Mesothelial cell of epicardium (in vitro differentiated cells): ENCODE data around the gene CCDC61. TPM values are rescaled to one million over a fixed set of nuclear protein-coding genes. Genes with fewer than 3 reads are reported as not detected.

ENCODE experiments used
- DNase-seq, 2 experiments: peaks; one replicate each; pipeline ENCODE4 v3.0.0; 2021; ENCODE audit warnings: low spot score in 2 of 2; ENCODE audit not compliant: unreplicated experiment in 2 of 2
- H3K27ac Mint-ChIP-seq: 2 replicates; pipeline ENCODE4 v1.8.0; 2021; ENCODE audit warnings: mixed read lengths
- H3K27me3 Mint-ChIP-seq: 2 replicates; pipeline ENCODE4 v1.8.0; 2021; ENCODE audit warnings: low read depth, mixed read lengths
- H3K36me3 Mint-ChIP-seq: 2 replicates; pipeline ENCODE4 v1.8.0; 2021; ENCODE audit warnings: mixed read lengths
- H3K4me1 Mint-ChIP-seq: 2 replicates; pipeline ENCODE4 v1.8.0; 2021; ENCODE audit warnings: mixed read lengths
- H3K4me3 Mint-ChIP-seq: 2 replicates; pipeline ENCODE4 v1.8.0; 2021; ENCODE audit warnings: mild to moderate bottlenecking, moderate library complexity, mixed read lengths
- H3K9me3 Mint-ChIP-seq: 2 replicates; pipeline ENCODE4 v1.8.0; 2021; ENCODE audit warnings: mixed read lengths
- total RNA-seq: library from RNA; stranded (reverse); gene quantifications from 3 replicates; pipeline ENCODE4 v1.2.1, GENCODE V29; 2021
- TF ChIP-seq, protein P1 (sequence below): fragments of 200-600 bp; sonication (generic); IDR thresholded peaks from one replicate; pipeline ENCODE4 v1.5.0; 2021; ENCODE audit warnings: antibody characterized with exemption; ENCODE audit not compliant: unreplicated experiment

CCDC61 gene
- total RNA-seq, 1 donor from 2014 or later = 22.3 TPM

GRCh38 chr19:46014534-46014933 lies 19.3 kb downstream of the CCDC61 start:
- no peak overlapping the region for H3K27ac Mint-ChIP-seq
- H3K27me3 Mint-ChIP-seq = peaks cover 36% of the 10 kb centered on the region
- peak overlapping the region; percentile 71 for H3K4me3 Mint-ChIP-seq
- DNase-seq = no peak
- TF ChIP-seq, protein P1, sequence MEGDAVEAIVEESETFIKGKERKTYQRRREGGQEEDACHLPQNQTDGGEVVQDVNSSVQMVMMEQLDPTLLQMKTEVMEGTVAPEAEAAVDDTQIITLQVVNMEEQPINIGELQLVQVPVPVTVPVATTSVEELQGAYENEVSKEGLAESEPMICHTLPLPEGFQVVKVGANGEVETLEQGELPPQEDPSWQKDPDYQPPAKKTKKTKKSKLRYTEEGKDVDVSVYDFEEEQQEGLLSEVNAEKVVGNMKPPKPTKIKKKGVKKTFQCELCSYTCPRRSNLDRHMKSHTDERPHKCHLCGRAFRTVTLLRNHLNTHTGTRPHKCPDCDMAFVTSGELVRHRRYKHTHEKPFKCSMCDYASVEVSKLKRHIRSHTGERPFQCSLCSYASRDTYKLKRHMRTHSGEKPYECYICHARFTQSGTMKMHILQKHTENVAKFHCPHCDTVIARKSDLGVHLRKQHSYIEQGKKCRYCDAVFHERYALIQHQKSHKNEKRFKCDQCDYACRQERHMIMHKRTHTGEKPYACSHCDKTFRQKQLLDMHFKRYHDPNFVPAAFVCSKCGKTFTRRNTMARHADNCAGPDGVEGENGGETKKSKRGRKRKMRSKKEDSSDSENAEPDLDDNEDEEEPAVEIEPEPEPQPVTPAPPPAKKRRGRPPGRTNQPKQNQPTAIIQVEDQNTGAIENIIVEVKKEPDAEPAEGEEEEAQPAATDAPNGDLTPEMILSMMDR = no peak
- no peaks in the 10 kb centered on the region for H3K9me3 Mint-ChIP-seq
- peaks cover 19% of the 10 kb centered on the region for H3K4me1 Mint-ChIP-seq
- no peaks in the 10 kb centered on the region for H3K36me3 Mint-ChIP-seq

GRCh38 chr19:46014941-46015686 lies 19.8 kb downstream of the CCDC61 start:
- Mint-ChIP-seq H3K27ac (no peak overlapping the region), H3K4me3 (peak overlapping the region; percentile 71), H3K36me3 (no peaks in the 10 kb centered on the region), H3K4me1 (peaks cover 17% of the 10 kb centered on the region), H3K9me3 (no peaks in the 10 kb centered on the region), H3K27me3 (peaks cover 36% of the 10 kb centered on the region)
- TF ChIP-seq, protein P1 = no peak
- DNase-seq = peak in 1 of 2 experiments; percentile 64

DNA sequence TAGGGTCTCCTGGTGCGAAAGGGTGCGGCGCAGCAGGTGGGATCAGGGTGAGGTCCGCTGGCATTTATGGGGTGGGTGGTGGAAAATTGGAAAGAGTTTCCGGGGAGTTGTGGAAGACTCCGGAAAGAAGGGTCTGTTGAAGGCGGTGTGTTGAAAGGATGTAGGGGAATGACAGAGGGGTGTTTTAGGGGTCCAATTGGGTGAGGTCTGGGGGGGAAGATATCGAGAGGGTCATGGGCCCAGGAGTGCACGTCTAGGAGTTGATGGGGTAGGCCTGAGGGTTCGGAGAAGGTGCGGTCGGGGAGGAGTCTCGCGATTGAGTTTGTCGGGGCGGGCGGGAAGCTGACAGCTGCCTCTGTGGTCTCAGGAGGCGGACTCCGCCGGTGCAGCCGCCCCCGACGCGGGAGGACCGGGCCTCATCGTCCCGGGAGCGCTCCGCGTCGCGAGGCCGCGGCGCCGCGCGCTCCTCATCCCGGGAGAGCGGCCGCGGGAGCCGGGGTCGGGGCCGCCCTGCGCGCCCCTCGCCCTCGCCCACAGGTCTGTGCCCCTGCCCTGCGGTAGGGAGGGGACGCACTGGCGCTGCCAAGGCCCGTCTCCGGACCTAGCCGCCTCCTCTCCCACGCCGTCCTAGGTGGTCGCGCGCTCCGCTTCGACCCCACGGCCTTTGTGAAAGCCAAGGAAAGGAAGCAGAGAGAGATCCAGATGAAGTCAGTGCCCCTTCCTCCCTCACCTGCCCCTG lies 20.6 kb downstream of the CCDC61 start:
- Mint-ChIP-seq H3K9me3 (no peaks in the 10 kb centered on the region), H3K27ac (no peak overlapping the region), H3K36me3 (no peaks in the 10 kb centered on the region), H3K4me1 (peaks cover 17% of the 10 kb centered on the region), H3K27me3 (peaks cover 36% of the 10 kb centered on the region), H3K4me3 (peak overlapping the region; percentile 75)
- no peak for DNase-seq
- TF ChIP-seq, protein P1 = no peak

DNA sequence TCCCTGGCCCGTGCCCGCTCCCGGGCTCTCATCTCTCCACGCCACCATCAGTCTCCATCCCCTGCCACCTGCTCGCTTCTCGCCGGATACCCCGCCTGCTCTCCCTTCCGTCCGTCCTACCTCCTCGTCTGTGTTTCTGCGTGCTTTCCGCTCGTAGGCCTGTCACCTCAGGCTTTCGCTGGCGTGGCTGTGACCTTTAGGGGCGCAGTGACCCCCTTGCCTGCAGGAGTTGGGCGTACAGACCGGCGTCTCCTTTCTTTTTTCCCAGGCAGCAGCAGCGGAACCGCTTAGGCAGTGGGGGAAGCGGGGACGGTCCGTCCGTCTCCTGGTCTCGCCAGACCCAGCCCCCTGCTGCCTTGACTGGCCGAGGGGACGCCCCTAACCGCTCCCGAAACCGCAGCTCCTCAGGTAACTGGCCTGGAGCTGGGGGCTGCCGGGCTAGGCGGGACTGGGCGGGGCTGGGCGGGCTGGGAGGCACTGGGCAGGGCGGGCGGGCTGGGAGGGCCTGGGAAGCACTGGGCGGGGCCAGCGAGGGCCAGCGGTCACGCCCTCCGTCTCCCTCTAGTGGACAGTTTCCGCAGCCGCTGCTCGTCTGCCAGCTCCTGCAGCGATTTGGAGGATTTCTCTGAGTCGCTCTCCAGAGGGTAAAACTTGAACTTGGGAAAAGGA lies 21.3 kb downstream of the CCDC61 start:
- DNase-seq = peak; percentile 81 to 85
- Mint-ChIP-seq H3K27me3 (peaks cover 36% of the 10 kb centered on the region), H3K27ac (no peak overlapping the region), H3K4me3 (peak overlapping the region; percentile 75), H3K4me1 (peaks cover 17% of the 10 kb centered on the region), H3K36me3 (no peaks in the 10 kb centered on the region), H3K9me3 (no peaks in the 10 kb centered on the region)
- TF ChIP-seq, protein P1 = peak; percentile 91

DNA sequence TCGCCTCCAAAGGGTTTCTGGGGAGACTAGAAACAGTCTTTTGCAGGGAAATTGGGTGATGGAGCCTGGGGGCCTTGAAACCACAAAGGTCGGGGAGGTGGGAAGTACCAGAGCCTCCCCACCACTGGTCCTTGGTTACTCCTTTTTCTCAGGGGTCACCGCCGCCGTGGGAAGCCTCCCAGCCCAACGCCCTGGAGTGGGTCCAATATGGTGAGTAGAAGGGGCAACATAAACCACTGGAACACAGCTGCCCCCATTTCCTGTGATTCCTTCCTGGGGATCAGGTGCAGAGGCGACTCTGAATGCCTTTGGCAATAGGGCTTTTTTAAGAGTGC lies 21.8 kb downstream of the CCDC61 start:
- Mint-ChIP-seq H3K36me3 (no peaks in the 10 kb centered on the region), H3K4me1 (peaks cover 17% of the 10 kb centered on the region), H3K27ac (no peak overlapping the region), H3K4me3 (peak overlapping the region; percentile 36), H3K27me3 (peaks cover 36% of the 10 kb centered on the region), H3K9me3 (no peaks in the 10 kb centered on the region)
- TF ChIP-seq, protein P1 = peak; percentile 43
- DNase-seq = no peak
